Renal cortical epithelial cell (primary cell): Measurements from ENCODE around the gene SLC48A1. TPM values are rescaled to one million over a fixed set of nuclear protein-coding genes. Genes with fewer than 3 reads are reported as not detected.

Experiments
- DNase-seq: peaks from one replicate; pipeline ENCODE4 v3.0.0-alpha.2; 2011; ENCODE audit warnings: low read depth
- total RNA-seq: library from RNA; depleted of rRNA; stranded (reverse); fragments of >200 nt; gene quantifications from 2 replicates; pipeline ENCODE4 v1.2.3, GENCODE V29; 2014

Gene SLC48A1
- total RNA-seq, 1 donor from 2014 or later = 77.2 TPM

- DNase-seq = peak; percentile 54
These were observed 51.6 kb downstream of the SLC48A1 start for GRCh38 chr12:47824635-47825034.

- DNase-seq = peak; percentile 83
These were observed 52.2 kb downstream of the SLC48A1 start for GRCh38 chr12:47825173-47825639.

- no peak for DNase-seq
These were observed 55.3 kb downstream of the SLC48A1 start for GRCh38 chr12:47828008-47828975.

- peak; percentile 80 for DNase-seq
These were observed 56.0 kb downstream of the SLC48A1 start for GRCh38 chr12:47828976-47829482.

GRCh38 chr12:47829584-47829983, 56.5 kb downstream of the SLC48A1 start:
- DNase-seq = no peak

Other genes starting within 250 kb of the SLC48A1 start
- 19.8 and 30.1 TPM in 2 replicates for gene RPAP3, start 67.2 kb upstream of the SLC48A1 start, total RNA-seq
- 0.10 TPM in 1 of 2 replicates, not detected in the other for gene ENDOU, start 47.7 kb upstream of the SLC48A1 start, total RNA-seq
- gene RAPGEF3, start 14.4 kb upstream of the SLC48A1 start, total RNA-seq = 34.4 and 125 TPM in 2 replicates
- gene HDAC7, start 46.7 kb downstream of the SLC48A1 start, total RNA-seq = 16.8 and 56.4 TPM in 2 replicates
- 2.9 and 6.1 TPM in 2 replicates for gene VDR, start 131.8 kb downstream of the SLC48A1 start, total RNA-seq
- 85.7 and 112 TPM in 2 replicates for gene TMEM106C, start 190.4 kb downstream of the SLC48A1 start, total RNA-seq
- not detected in 2 replicates for gene COL2A1, start 231.2 kb downstream of the SLC48A1 start, total RNA-seq